Pancreas (tissue), 10 donors: Measurements from ENCODE around the gene GRM1. TPM values are rescaled to one million over a fixed set of nuclear protein-coding genes. Genes with fewer than 3 reads are reported as not detected.

Source experiments
- ATAC-seq, 4 donors: fragments of 200-7000 bp; cut with Tn5 transposase; one replicate each; pipeline versions ENCODE4 v1.8.0 to v1.9.1; 2020; ENCODE audit warnings: mild to moderate bottlenecking in 4 of 4, moderate library complexity in 4 of 4
- DNase-seq, 6 donors: peaks; one replicate each; pipeline ENCODE4 v3.0.0-alpha.2; 2020
- FAIRE-seq: peaks from 2 replicates; lab custom pipeline; 2012; peaks lifted over from hg19 to GRCh38; lab: Jason Lieb, UNC
- H3K27ac ChIP-seq, 4 donors: fragments of 200-600 bp; sonication (generic); 1 replicate in 3 of 4; 2 replicates in 1 of 4; pipeline versions ENCODE4 v1.5.0 to v1.8.0; 2020
- H3K27me3 ChIP-seq, 4 donors: fragments of 200-600 bp; one replicate each; pipeline ENCODE4 v1.8.0; 2021
- H3K36me3 ChIP-seq, 3 donors: fragments of 200-600 bp; sonication (generic) in 1 of 3; one replicate each; pipeline versions ENCODE4 v1.5.0 to v1.8.0; 2020 to 2021
- H3K4me1 ChIP-seq, 3 donors: fragments of 200-600 bp; one replicate each; pipeline ENCODE4 v1.8.0; 2021
- H3K4me3 ChIP-seq, 4 donors: fragments of 200-600 bp; sonication (generic) in 2 of 4; one replicate each; pipeline versions ENCODE4 v1.5.0 to v1.8.0; 2020 to 2021
- H3K9me3 ChIP-seq, 4 donors: fragments of 200-600 bp; one replicate each; pipeline ENCODE4 v1.8.0; 2021
- WGBS, 2 donors: extraction: QIAGEN DNeasy Blood & Tissue Kit; methylation state at CpG; one replicate each; pipeline ENCODE4 v1.1.7; 2013; 5-methylcytosine and 5-hydroxymethylcytosine counted together
- intact Hi-C, 3 donors: fragments of 100-400 bp; cut with DNase I; formaldehyde crosslinking; loops; one replicate each; pipeline versions ENCODE4 v1.11.1 to v1.14.2; 2022
- polyA plus RNA-seq, 2 donors: library from polyadenylated mRNA; stranded (reverse); fragments of 200-250 nt; gene quantifications; one replicate each; pipeline ENCODE4 v1.2.3, GENCODE V29; 2013
- total RNA-seq, 6 donors: library from RNA; stranded (reverse); fragmentation: NEBNext Ultra II Directional in 4 of 6; extraction: Animal tissue kit (Norgen Biotek cat#: 25700) in 4 of 6; gene quantifications; one replicate each; pipeline versions ENCODE4 v1.2.1 to v1.2.4, GENCODE V29; 2021 to 2023
- TF ChIP-seq, protein P1 (sequence below), 4 donors: fragments of 200-600 bp; sonication (generic) in 3 of 4; IDR thresholded peaks; one replicate each; pipeline versions ENCODE4 v1.5.0 to v1.8.0; 2021; ENCODE audit warnings: antibody characterized with exemption in 4 of 4
- donor health status: healthy with polysubstance abuse.
- donor health status: DM: no; HTN: no; CAD: no; lungs with moderate emphysema.
- donor health status: DM: no; HTN: no; CAD: no.
- donor health status: control.
- donor health status: control.
- donor health status: Bipolar disorder and iron deficiency.
- donor health status: DM: yes; HTN: yes; CAD: no.
- donor health status: DM: no; HTN: no; CAD: no.
- donor health status: DM: no; HTN: no; CAD: no.
- donor health status: DM: yes; HTN: yes; CAD: no.

The GRM1 gene
- total and polyA plus RNA-seq, 8 donors, result 0.04 to 0.17 (median 0.05) TPM; not detected in 2

DNA sequence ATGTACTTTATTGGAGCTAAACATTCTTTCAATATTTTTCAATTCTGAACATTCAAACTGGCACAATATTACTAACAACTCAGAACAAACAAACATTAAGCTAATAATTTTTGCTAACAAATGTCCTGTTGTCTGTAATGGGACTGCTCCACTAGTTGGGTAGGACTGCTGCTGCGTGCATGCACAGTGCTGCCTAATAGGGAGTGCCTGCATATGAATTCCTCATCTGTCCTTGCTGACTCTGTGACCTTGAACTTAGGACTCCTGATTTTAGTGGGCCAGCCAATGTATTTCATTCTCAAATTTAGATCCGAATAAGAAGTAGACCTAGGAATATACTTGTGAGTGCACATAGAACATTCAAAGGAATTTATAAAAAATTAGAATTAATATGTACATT is 318.2 kb downstream of the GRM1 start:
- intact Hi-C loops, result no loop called here
- no peak for ATAC-seq
- no peaks in the 10 kb centered on the region for H3K27me3 ChIP-seq
- no peak overlapping the region for H3K4me3 ChIP-seq
- no peaks in the 10 kb centered on the region for H3K4me1 ChIP-seq
- 36 to 42% methylated on average over 2 of the region's 2 CpGs for whole genome bisulfite sequencing, 2 donors
- H3K27ac ChIP-seq, result no peak overlapping the region
- DNase-seq, result no peak
- H3K36me3 ChIP-seq, result no peaks in the 10 kb centered on the region
- no peaks in the 10 kb centered on the region for H3K9me3 ChIP-seq
- no peak for FAIRE-seq
- TF ChIP-seq, protein P1, sequence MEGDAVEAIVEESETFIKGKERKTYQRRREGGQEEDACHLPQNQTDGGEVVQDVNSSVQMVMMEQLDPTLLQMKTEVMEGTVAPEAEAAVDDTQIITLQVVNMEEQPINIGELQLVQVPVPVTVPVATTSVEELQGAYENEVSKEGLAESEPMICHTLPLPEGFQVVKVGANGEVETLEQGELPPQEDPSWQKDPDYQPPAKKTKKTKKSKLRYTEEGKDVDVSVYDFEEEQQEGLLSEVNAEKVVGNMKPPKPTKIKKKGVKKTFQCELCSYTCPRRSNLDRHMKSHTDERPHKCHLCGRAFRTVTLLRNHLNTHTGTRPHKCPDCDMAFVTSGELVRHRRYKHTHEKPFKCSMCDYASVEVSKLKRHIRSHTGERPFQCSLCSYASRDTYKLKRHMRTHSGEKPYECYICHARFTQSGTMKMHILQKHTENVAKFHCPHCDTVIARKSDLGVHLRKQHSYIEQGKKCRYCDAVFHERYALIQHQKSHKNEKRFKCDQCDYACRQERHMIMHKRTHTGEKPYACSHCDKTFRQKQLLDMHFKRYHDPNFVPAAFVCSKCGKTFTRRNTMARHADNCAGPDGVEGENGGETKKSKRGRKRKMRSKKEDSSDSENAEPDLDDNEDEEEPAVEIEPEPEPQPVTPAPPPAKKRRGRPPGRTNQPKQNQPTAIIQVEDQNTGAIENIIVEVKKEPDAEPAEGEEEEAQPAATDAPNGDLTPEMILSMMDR (IDR thresholded peaks at IDR 0.05), result no peak

DNA sequence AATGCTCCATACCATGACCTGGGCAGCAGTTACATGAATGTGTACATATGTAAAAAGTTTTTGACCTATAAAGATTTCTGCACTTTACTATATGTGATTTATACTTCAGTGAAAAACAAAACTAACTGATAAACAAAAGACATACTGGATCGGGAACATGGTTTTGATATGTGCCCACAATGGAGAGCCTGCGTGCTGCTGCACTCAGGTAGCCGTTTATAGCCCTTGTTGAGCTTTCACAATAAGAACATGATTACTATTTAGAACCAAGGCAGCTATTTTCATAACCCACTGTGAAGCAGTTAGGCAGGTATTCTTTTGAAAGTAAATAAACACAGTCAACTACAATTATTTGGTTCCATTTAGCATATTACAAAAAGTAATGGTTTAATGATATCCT is 318.8 kb downstream of the GRM1 start:
- WGBS, 2 donors, result 85% methylated on average over 3 of the region's 3 CpGs
- Histone ChIP-seq H3K27ac (no peak overlapping the region), H3K36me3 (no peaks in the 10 kb centered on the region), H3K4me1 (no peaks in the 10 kb centered on the region), H3K9me3 (no peaks in the 10 kb centered on the region), H3K4me3 (no peak overlapping the region), H3K27me3 (no peaks in the 10 kb centered on the region)
- no peak for ATAC-seq
- DNase-seq, result no peak
- FAIRE-seq, result no peak
- intact Hi-C loops, result no loop called here
- TF ChIP-seq, protein P1 (IDR thresholded peaks at IDR 0.05), result no peak

DNA sequence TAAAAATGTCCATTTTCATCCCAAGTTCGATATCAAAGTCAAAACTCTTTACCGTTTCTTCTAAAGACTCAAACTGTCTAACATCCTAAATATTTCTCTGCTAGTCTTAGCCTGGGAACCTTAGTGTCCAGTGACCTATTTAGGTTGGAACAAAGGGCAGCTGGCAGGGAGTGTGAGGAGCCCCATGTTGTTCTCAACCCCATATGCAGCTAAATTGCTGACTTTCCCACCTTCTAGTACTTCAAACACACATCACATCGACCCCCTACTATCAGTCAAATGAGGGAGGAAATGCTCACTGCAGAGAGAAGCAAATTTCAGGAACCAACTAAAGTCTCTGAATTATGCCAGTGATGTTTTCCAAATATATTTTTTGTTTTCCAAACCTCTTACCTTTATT is 322.2 kb downstream of the GRM1 start:
- 29 to 35% methylated on average over 3 of the region's 3 CpGs for WGBS, 2 donors
- DNase-seq, result no peak
- no peak for ATAC-seq
- no peak overlapping the region for H3K4me3 ChIP-seq
- intact Hi-C loops, result no loop called here
- no peaks in the 10 kb centered on the region for H3K36me3 ChIP-seq
- no peaks in the 10 kb centered on the region for H3K4me1 ChIP-seq
- TF ChIP-seq, protein P1 (IDR thresholded peaks at IDR 0.05), result no peak
- no peak overlapping the region for H3K27ac ChIP-seq
- H3K27me3 ChIP-seq, result no peaks in the 10 kb centered on the region
- FAIRE-seq, result no peak
- H3K9me3 ChIP-seq, result no peaks in the 10 kb centered on the region

DNA sequence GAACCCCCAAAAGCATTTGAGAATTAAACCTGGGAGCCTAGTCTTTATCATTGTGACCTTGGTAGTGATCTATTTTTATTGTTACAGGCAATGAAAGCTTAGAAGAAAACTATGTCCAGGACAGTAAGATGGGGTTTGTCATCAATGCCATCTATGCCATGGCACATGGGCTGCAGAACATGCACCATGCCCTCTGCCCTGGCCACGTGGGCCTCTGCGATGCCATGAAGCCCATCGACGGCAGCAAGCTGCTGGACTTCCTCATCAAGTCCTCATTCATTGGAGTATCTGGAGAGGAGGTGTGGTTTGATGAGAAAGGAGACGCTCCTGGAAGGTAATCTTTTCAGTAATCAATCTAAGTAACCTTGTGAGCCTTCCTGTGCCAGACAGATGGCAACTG is 323.3 kb downstream of the GRM1 start:
- ATAC-seq (no peak), FAIRE-seq (no peak), DNase-seq (no peak)
- TF ChIP-seq, protein P1 (IDR thresholded peaks at IDR 0.05), result no peak
- intact Hi-C loops, result no loop called here
- Histone ChIP-seq H3K27me3 (no peaks in the 10 kb centered on the region), H3K4me3 (no peak overlapping the region), H3K27ac (no peak overlapping the region), H3K9me3 (no peaks in the 10 kb centered on the region), H3K36me3 (no peaks in the 10 kb centered on the region), H3K4me1 (no peaks in the 10 kb centered on the region)
- 58 to 80% methylated on average over 5 of the region's 5 CpGs for WGBS, 2 donors

DNA sequence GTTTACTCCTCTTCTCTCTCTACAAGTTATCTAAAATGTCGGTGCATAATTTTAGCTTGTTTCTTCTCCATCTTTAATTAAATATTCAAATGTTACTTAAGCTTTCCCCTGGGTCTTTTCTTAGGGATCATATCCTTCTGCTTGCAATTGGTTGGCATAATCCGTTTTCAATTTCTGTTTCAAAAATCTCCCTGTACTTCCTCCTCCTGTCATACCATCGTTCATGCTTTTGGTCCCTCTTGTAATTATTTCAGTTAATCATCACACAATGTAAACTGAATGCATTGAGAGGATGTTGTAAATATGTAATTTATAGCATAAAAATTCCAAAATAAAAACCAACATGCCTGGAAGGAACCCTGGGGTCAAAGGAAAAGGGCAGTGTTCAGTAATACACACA is 325.6 kb downstream of the GRM1 start:
- FAIRE-seq (no peak), DNase-seq (no peak), ATAC-seq (no peak)
- Histone ChIP-seq H3K4me3 (no peak overlapping the region), H3K27me3 (no peaks in the 10 kb centered on the region), H3K27ac (no peak overlapping the region), H3K36me3 (no peaks in the 10 kb centered on the region), H3K9me3 (no peaks in the 10 kb centered on the region), H3K4me1 (no peaks in the 10 kb centered on the region)
- TF ChIP-seq, protein P1 (IDR thresholded peaks at IDR 0.05), result no peak
- intact Hi-C loops, result no loop called here
- 31 to 44% methylated on average over 3 of the region's 3 CpGs for WGBS, 2 donors
